ENCODE results near the gene MYADM.

MYADM gene

GRCh38 chr19:53909471-53910169 lies 41.9 kb downstream of the MYADM start:
- peak overlapping the region; percentile 49 for H3K4me3 ChIP-seq (ENCODE audit: low read depth, low read length)
- DNase-seq (ENCODE audit: low read depth): no peak
- TF ChIP-seq CTCF (IDR thresholded peaks at IDR 0.05; ENCODE audit: low read depth, low read length, missing control alignments): no peak
- in situ Hi-C loops (cut with HindIII; ENCODE audit: low sequenced_read_pairs): loop anchor here (25.0 kb wide), 1 partner anchor 128 kb away; no protein-coding TSS in a partner anchor

GRCh38 chr19:53910170-53910518 lies 42.5 kb downstream of the MYADM start:
- peak overlapping the region; percentile 49 for H3K4me3 ChIP-seq (ENCODE audit: low read depth, low read length)
- DNase-seq (ENCODE audit: low read depth): no peak
- in situ Hi-C loops (cut with HindIII; ENCODE audit: low sequenced_read_pairs): loop anchor here (25.0 kb wide), 1 partner anchor 127 kb away; no protein-coding TSS in a partner anchor
- no peak for TF ChIP-seq CTCF (IDR thresholded peaks at IDR 0.05; ENCODE audit: low read depth, low read length, missing control alignments)

GRCh38 chr19:53912653-53913052 lies 45.0 kb downstream of the MYADM start:
- no peak overlapping the region for H3K4me3 ChIP-seq (ENCODE audit: low read depth, low read length)
- peak; percentile 12 for TF ChIP-seq CTCF (IDR thresholded peaks at IDR 0.05; ENCODE audit: low read depth, low read length, missing control alignments)
- in situ Hi-C loops (cut with HindIII; ENCODE audit: low sequenced_read_pairs): loop anchor here (25.0 kb wide), 1 partner anchor 125 kb away; no protein-coding TSS in a partner anchor
- no peak for DNase-seq (ENCODE audit: low read depth)

GRCh38 chr19:53915000-53915399 lies 47.3 kb downstream of the MYADM start:
- no peak for DNase-seq (ENCODE audit: low read depth)
- no peak for TF ChIP-seq CTCF (IDR thresholded peaks at IDR 0.05; ENCODE audit: low read depth, low read length, missing control alignments)
- no peak overlapping the region for H3K4me3 ChIP-seq (ENCODE audit: low read depth, low read length)
- in situ Hi-C loops (cut with HindIII; ENCODE audit: low sequenced_read_pairs): loop anchor here (25.0 kb wide), 1 partner anchor 122 kb away; no protein-coding TSS in a partner anchor

GRCh38 chr19:53916004-53916403 lies 48.3 kb downstream of the MYADM start:
- DNase-seq (ENCODE audit: low read depth): no peak
- TF ChIP-seq CTCF (IDR thresholded peaks at IDR 0.05; ENCODE audit: low read depth, low read length, missing control alignments): no peak
- in situ Hi-C loops (cut with HindIII; ENCODE audit: low sequenced_read_pairs): loop anchor here (25.0 kb wide), 1 partner anchor 121 kb away; no protein-coding TSS in a partner anchor
- H3K4me3 ChIP-seq (ENCODE audit: low read depth, low read length): no peak overlapping the region

GRCh38 chr19:53917356-53917755 lies 49.7 kb downstream of the MYADM start:
- in situ Hi-C loops (cut with HindIII; ENCODE audit: low sequenced_read_pairs): loop anchor here (25.0 kb wide), 1 partner anchor 120 kb away; no protein-coding TSS in a partner anchor
- H3K4me3 ChIP-seq (ENCODE audit: low read depth, low read length): no peak overlapping the region
- TF ChIP-seq CTCF (IDR thresholded peaks at IDR 0.05; ENCODE audit: low read depth, low read length, missing control alignments): no peak
- no peak for DNase-seq (ENCODE audit: low read depth)
